Mucosa of rectum (tissue), 2 donors: ENCODE measurements around the gene SLC1A2.

Experiments used
- H3K27ac ChIP-seq, 2 donors: one replicate each; pipeline ENCODE4 v1.7.0; 2013; ENCODE audit warnings: inconsistent platforms in 2 of 2, low read depth in 2 of 2, low read length in 2 of 2
- H3K27me3 ChIP-seq, 2 donors: one replicate each; pipeline ENCODE4 v1.7.0; 2013; ENCODE audit warnings: low read length in 2 of 2; ENCODE audit not compliant: control insufficient read depth in 2 of 2, insufficient read depth in 2 of 2
- H3K36me3 ChIP-seq, 2 donors: one replicate each; pipeline ENCODE4 v1.7.0; 2013; ENCODE audit warnings: low read length in 2 of 2; ENCODE audit not compliant: control insufficient read depth in 2 of 2, insufficient read depth in 2 of 2
- H3K4me1 ChIP-seq, 2 donors: one replicate each; pipeline ENCODE4 v1.7.0; 2013; ENCODE audit warnings: low read length in 2 of 2, mild to moderate bottlenecking in 1 of 2; ENCODE audit not compliant: control insufficient read depth in 2 of 2, insufficient read depth in 2 of 2
- H3K4me3 ChIP-seq, 2 donors: one replicate each; pipeline ENCODE4 v1.7.0; 2013; ENCODE audit warnings: low read length in 2 of 2
- H3K9ac ChIP-seq, 2 donors: one replicate each; pipeline ENCODE4 v1.7.0; 2013; ENCODE audit warnings: low read length in 2 of 2, low read depth in 1 of 2, mild to moderate bottlenecking in 1 of 2
- H3K9me3 ChIP-seq, 2 donors: one replicate each; pipeline ENCODE4 v1.7.0; 2013; ENCODE audit warnings: low read length in 2 of 2; ENCODE audit not compliant: control insufficient read depth in 2 of 2
- donor health status: healthy.
- donor health status: Normal muscosa, but diverticular disease.

Gene SLC1A2

GRCh38 chr11:35260342-35260985, 158.9 kb downstream of the SLC1A2 start:
- peak overlapping the region in 1 of 2 donors; percentile 25 for H3K27ac ChIP-seq
- H3K4me3 ChIP-seq = no peak overlapping the region
- no peaks in the 10 kb centered on the region for H3K9me3 ChIP-seq
- H3K9ac ChIP-seq = no peak overlapping the region
- H3K36me3 ChIP-seq = no peaks in the 10 kb centered on the region
- no peaks in the 10 kb centered on the region for H3K4me1 ChIP-seq
- H3K27me3 ChIP-seq = no peaks in the 10 kb centered on the region

GRCh38 chr11:35259529-35259928, 159.8 kb downstream of the SLC1A2 start:
- no peak overlapping the region for H3K9ac ChIP-seq
- H3K27me3 ChIP-seq = no peaks in the 10 kb centered on the region
- H3K4me3 ChIP-seq = no peak overlapping the region
- H3K9me3 ChIP-seq = no peaks in the 10 kb centered on the region
- no peaks in the 10 kb centered on the region for H3K36me3 ChIP-seq
- no peak overlapping the region for H3K27ac ChIP-seq
- H3K4me1 ChIP-seq = no peaks in the 10 kb centered on the region

- Histone ChIP-seq H3K4me1 (no peaks in the 10 kb centered on the region), H3K27ac (no peak overlapping the region), H3K36me3 (no peaks in the 10 kb centered on the region), H3K27me3 (no peaks in the 10 kb centered on the region), H3K4me3 (no peak overlapping the region), H3K9me3 (no peaks in the 10 kb centered on the region), H3K9ac (no peak overlapping the region)
These were observed 162.1 kb downstream of the SLC1A2 start for GRCh38 chr11:35257281-35257680.

- no peak overlapping the region for H3K27ac ChIP-seq
- H3K27me3 ChIP-seq = no peaks in the 10 kb centered on the region
- H3K9me3 ChIP-seq = no peaks in the 10 kb centered on the region
- no peak overlapping the region for H3K4me3 ChIP-seq
- no peak overlapping the region for H3K9ac ChIP-seq
- H3K36me3 ChIP-seq = no peaks in the 10 kb centered on the region
- H3K4me1 ChIP-seq = no peaks in the 10 kb centered on the region
These were observed 163.1 kb downstream of the SLC1A2 start for GRCh38 chr11:35256296-35256695.

- Histone ChIP-seq H3K27me3 (no peaks in the 10 kb centered on the region), H3K9ac (no peak overlapping the region), H3K4me1 (no peaks in the 10 kb centered on the region), H3K4me3 (no peak overlapping the region), H3K36me3 (no peaks in the 10 kb centered on the region), H3K9me3 (no peaks in the 10 kb centered on the region), H3K27ac (no peak overlapping the region)
These were observed 163.8 kb downstream of the SLC1A2 start for GRCh38 chr11:35255514-35255913.

GRCh38 chr11:35253237-35253636, 166.1 kb downstream of the SLC1A2 start:
- no peaks in the 10 kb centered on the region for H3K4me1 ChIP-seq
- H3K27ac ChIP-seq = no peak overlapping the region
- H3K9ac ChIP-seq = no peak overlapping the region
- no peaks in the 10 kb centered on the region for H3K9me3 ChIP-seq
- H3K27me3 ChIP-seq = no peaks in the 10 kb centered on the region
- no peak overlapping the region for H3K4me3 ChIP-seq
- no peaks in the 10 kb centered on the region for H3K36me3 ChIP-seq

DNA sequence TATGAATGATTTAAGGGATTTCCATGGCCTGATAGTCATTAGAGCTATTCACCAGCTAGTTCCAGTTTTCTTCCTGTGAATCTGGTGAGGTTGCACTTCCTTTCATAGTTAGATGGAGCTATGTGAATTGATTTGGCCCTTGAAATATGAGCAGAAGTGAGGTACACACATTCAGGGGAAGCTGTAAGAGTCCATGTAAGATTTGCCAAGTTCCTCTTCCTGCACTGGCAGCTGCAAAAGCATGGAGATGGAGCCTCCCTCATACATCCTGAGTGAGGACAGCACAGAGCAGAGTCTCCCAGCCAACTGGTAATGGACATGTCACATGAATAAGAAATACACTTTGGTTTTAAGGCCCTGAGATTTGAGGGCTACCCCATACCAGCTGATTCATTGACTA, 168.7 kb downstream of the SLC1A2 start:
- no peak overlapping the region for H3K27ac ChIP-seq
- no peaks in the 10 kb centered on the region for H3K27me3 ChIP-seq
- H3K36me3 ChIP-seq = no peaks in the 10 kb centered on the region
- H3K4me1 ChIP-seq = no peaks in the 10 kb centered on the region
- H3K9me3 ChIP-seq = no peaks in the 10 kb centered on the region
- H3K4me3 ChIP-seq = no peak overlapping the region
- no peak overlapping the region for H3K9ac ChIP-seq

- no peak overlapping the region for H3K9ac ChIP-seq
- no peaks in the 10 kb centered on the region for H3K9me3 ChIP-seq
- H3K27me3 ChIP-seq = no peaks in the 10 kb centered on the region
- no peak overlapping the region for H3K27ac ChIP-seq
- H3K4me1 ChIP-seq = no peaks in the 10 kb centered on the region
- H3K36me3 ChIP-seq = no peaks in the 10 kb centered on the region
- H3K4me3 ChIP-seq = no peak overlapping the region
These were observed 169.2 kb downstream of the SLC1A2 start for GRCh38 chr11:35250192-35250591.

DNA sequence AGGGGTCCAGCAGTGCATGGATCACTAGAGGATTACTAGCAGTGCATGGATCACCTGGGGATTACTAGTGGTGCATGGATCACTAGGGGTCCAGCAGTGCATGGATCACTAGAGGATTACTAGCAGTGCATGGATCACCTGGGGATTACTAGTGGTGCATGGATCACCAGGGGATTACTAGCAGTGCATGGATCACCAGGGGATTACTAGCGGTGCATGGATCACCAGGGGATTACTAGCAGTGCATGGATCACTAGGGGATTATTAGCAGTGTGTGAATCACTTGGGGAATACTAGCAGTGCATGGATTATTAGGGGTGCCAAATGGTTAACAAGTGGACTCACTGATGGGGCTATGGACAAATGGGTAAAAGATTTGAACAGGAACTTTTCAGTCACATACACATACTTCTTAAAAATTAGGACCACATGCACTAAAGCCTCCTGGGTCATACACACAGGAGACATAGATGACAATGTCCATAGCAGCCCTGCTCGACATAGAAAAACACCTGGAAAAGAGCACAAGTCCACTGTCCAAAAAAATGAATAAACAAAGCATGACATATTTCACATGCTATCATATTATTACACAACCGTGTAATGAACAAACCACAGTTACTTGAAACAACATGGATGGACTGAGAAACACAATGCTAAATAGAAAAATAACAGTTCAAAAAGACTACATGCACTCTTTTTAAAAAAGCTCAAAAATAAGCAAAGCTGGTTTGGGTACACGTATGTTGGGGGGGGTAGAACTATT, 170.6 kb downstream of the SLC1A2 start:
- no peak overlapping the region for H3K4me3 ChIP-seq
- H3K27ac ChIP-seq = no peak overlapping the region
- H3K27me3 ChIP-seq = no peaks in the 10 kb centered on the region
- H3K9ac ChIP-seq = no peak overlapping the region
- H3K9me3 ChIP-seq = no peaks in the 10 kb centered on the region
- no peaks in the 10 kb centered on the region for H3K36me3 ChIP-seq
- no peaks in the 10 kb centered on the region for H3K4me1 ChIP-seq

DNA sequence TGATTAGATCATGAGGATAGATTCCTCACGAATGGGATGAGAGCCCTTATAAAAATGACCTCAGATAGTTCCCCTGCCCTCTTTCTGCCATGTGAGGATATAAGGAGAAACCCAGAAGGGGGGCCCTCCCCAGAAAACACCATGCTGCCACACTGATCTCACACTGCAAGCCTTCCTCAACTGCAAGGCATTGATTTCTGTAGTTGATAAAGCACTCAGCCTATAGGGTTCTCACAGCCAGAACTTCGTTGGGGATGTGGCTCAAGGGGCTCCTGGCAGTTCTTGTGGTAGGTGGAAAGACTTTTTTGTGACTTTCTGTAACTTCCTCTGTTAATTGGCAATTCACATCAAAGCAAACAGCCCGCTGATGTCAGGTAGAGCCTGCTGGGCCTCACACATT, 171.5 kb downstream of the SLC1A2 start:
- H3K36me3 ChIP-seq = no peaks in the 10 kb centered on the region
- no peaks in the 10 kb centered on the region for H3K27me3 ChIP-seq
- H3K9ac ChIP-seq = no peak overlapping the region
- H3K9me3 ChIP-seq = no peaks in the 10 kb centered on the region
- H3K4me3 ChIP-seq = no peak overlapping the region
- H3K4me1 ChIP-seq = no peaks in the 10 kb centered on the region
- no peak overlapping the region for H3K27ac ChIP-seq
